Esophagus squamous epithelium (tissue), 5 donors: Measurements from ENCODE around the gene PLXNB2. TPM values are rescaled to one million over a fixed set of nuclear protein-coding genes. Genes with fewer than 3 reads are reported as not detected.

Experiments
- DNase-seq: peaks from one replicate; lab custom pipeline; 2025; lab: John Stamatoyannopoulos, UW
- H3K27ac ChIP-seq, 4 donors: fragments of 200-600 bp; sonication (generic); one replicate each; pipeline ENCODE4 v1.5.1; 2016 to 2019; ENCODE audit warnings: mild to moderate bottlenecking in 1 of 4
- H3K27me3 ChIP-seq, 4 donors: fragments of 200-600 bp; sonication (generic); 1 replicate in 3 of 4; 2 replicates in 1 of 4; pipeline versions ENCODE4 v1.5.1 to v1.6.0; 2017 to 2021; ENCODE audit warnings: antibody characterized with exemption in 1 of 4
- H3K36me3 ChIP-seq, 3 donors: fragments of 200-600 bp; sonication (generic); one replicate each; pipeline ENCODE4 v1.5.1; 2016 to 2019
- H3K4me1 ChIP-seq, 3 donors: fragments of 200-600 bp; sonication (generic); one replicate each; pipeline ENCODE4 v1.5.1; 2017 to 2019
- H3K4me3 ChIP-seq, 4 donors: fragments of 200-600 bp; sonication (generic); 1 replicate in 3 of 4; 2 replicates in 1 of 4; pipeline ENCODE4 v1.5.1; 2016 to 2019; ENCODE audit warnings: mild to moderate bottlenecking in 2 of 4, moderate library complexity in 1 of 4
- H3K9me3 ChIP-seq, 3 donors: fragments of 200-600 bp; sonication (generic); one replicate each; pipeline ENCODE4 v1.5.1; 2016 to 2019
- CTCF ChIP-seq, 6 experiments: fragments of 450-650 bp in 4 of 6; fragments of 200-600 bp in 2 of 6; sonication (generic) in 2 of 6; IDR thresholded peaks; one replicate each; pipeline ENCODE4 v1.5.1; 2016 to 2019; ENCODE audit warnings: antibody characterized with exemption in 6 of 6, mild to moderate bottlenecking in 4 of 6, moderate library complexity in 4 of 6
- POLR2A ChIP-seq, 4 donors: fragments of 450-650 bp; IDR thresholded peaks; one replicate each; pipeline ENCODE4 v1.6.1; 2017; ENCODE audit warnings: antibody characterized with exemption in 4 of 4, mild to moderate bottlenecking in 4 of 4, moderate library complexity in 3 of 4
- WGBS, 2 donors: methylation state at CpG; one replicate each; pipeline ENCODE4 v1.1.5; 2018; 5-methylcytosine and 5-hydroxymethylcytosine counted together
- intact Hi-C: fragments of 100-400 bp; cut with DNase I; formaldehyde crosslinking; loops from one replicate; pipeline ENCODE4 v1.15.0; 2022
- total RNA-seq, 4 donors: library from RNA; depleted of rRNA; stranded (reverse); fragments of >200 nt; gene quantifications; one replicate each; pipeline ENCODE4 v1.1.0, GENCODE V29; 2016
- donor health status: DM: yes; HTN: yes; CAD: no.

PLXNB2 gene
- total RNA-seq, 4 donors from 2014 or later: 80.9 to 231 (median 129) TPM

- H3K27ac ChIP-seq: no peak overlapping the region
- H3K9me3 ChIP-seq: no peaks in the 10 kb centered on the region
- intact Hi-C loops: no loop called here
- H3K36me3 ChIP-seq: no peaks in the 10 kb centered on the region
- 73% methylated on average over 3 of the region's 17 CpGs; no CpG with 5 or more reads in 1 of the 2 donors for WGBS, 2 donors
- no peak for DNase-seq
- no peak overlapping the region for H3K4me3 ChIP-seq
- H3K27me3 ChIP-seq: peaks cover 0 to 41% (median 0%) of the 10 kb centered on the region in 4 donors
- TF ChIP-seq POLR2A (IDR thresholded peaks at IDR 0.05) (no peak), CTCF (IDR thresholded peaks at IDR 0.05) (no peak)
- peaks cover 10 to 29% (median 10%) of the 10 kb centered on the region in 3 donors for H3K4me1 ChIP-seq
Measured at GRCh38 chr22:50255607-50256006, 51.8 kb downstream of the PLXNB2 start.

GRCh38 chr22:50255099-50255498 lies 52.3 kb downstream of the PLXNB2 start:
- intact Hi-C loops: no loop called here
- WGBS, 2 donors: 80 to 100% methylated on average over 4 to 6 of the region's 19 CpGs
- no peak for DNase-seq

GRCh38 chr22:50253941-50254340 lies 53.5 kb downstream of the PLXNB2 start:
- H3K27ac ChIP-seq: no peak overlapping the region
- no peak overlapping the region for H3K4me3 ChIP-seq
- H3K27me3 ChIP-seq: peaks cover 0 to 24% (median 0%) of the 10 kb centered on the region in 4 donors
- 76% methylated on average over 3 of the region's 8 CpGs; no CpG with 5 or more reads in 1 of the 2 donors for WGBS, 2 donors
- DNase-seq: no peak
- H3K36me3 ChIP-seq: no peaks in the 10 kb centered on the region
- H3K9me3 ChIP-seq: no peaks in the 10 kb centered on the region
- H3K4me1 ChIP-seq: peaks cover 19 to 36% (median 22%) of the 10 kb centered on the region in 3 donors
- TF ChIP-seq POLR2A (IDR thresholded peaks at IDR 0.05) (no peak), CTCF (IDR thresholded peaks at IDR 0.05) (no peak)
- intact Hi-C loops: no loop called here

More at GRCh38 chr22:50255099-50255498, 52.3 kb downstream of the PLXNB2 start:
- Histone ChIP-seq H3K9me3 (no peaks in the 10 kb centered on the region), H3K4me3 (no peak overlapping the region), H3K27me3 (peaks cover 0 to 36% (median 0%) of the 10 kb centered on the region in 4 donors), H3K36me3 (no peaks in the 10 kb centered on the region), H3K4me1 (peaks cover 11 to 29% (median 13%) of the 10 kb centered on the region in 3 donors), H3K27ac (no peak overlapping the region)
- TF ChIP-seq POLR2A (IDR thresholded peaks at IDR 0.05): no peak
- no peak for TF ChIP-seq CTCF (IDR thresholded peaks at IDR 0.05)

GRCh38 chr22:50253046-50253915 lies 54.2 kb downstream of the PLXNB2 start:
- peaks cover 0 to 18% (median 0%) of the 10 kb centered on the region in 4 donors for H3K27me3 ChIP-seq
- TF ChIP-seq CTCF (IDR thresholded peaks at IDR 0.05) (no peak), POLR2A (IDR thresholded peaks at IDR 0.05) (no peak)
- H3K36me3 ChIP-seq: peaks cover 0 to 4% (median 0%) of the 10 kb centered on the region in 3 donors
- intact Hi-C loops: no loop called here
- H3K27ac ChIP-seq: no peak overlapping the region
- WGBS, 2 donors: 52 to 76% methylated on average over 5 of the region's 22 CpGs
- peaks cover 19 to 43% (median 22%) of the 10 kb centered on the region in 3 donors for H3K4me1 ChIP-seq
- no peak for DNase-seq
- H3K4me3 ChIP-seq: no peak overlapping the region
- no peaks in the 10 kb centered on the region for H3K9me3 ChIP-seq
